Activated CD4-positive, alpha-beta T cell treated with anti-CD3 and anti-CD28 coated beads, Interleukin-2, amount 10 ng/mL, durations not matched to agents 7 days and 5 days (primary cell): ENCODE measurements around the gene PPP1R14C. TPM values are rescaled to one million over a fixed set of nuclear protein-coding genes. Genes with fewer than 3 reads are reported as not detected.

Source experiments
- CTCF ChIA-PET: fragments of 350-600 bp; sonication (Branson Sonifier 250); formaldehyde crosslinking; loops from one replicate; lab custom pipeline; 2021; ENCODE audit warnings: antibody characterized with exemption; lab: Charles Lee
- POLR2A ChIA-PET: fragments of 350-600 bp; sonication (Branson Sonifier 250); formaldehyde crosslinking; loops from one replicate; lab custom pipeline; 2021; ENCODE audit warnings: antibody characterized with exemption; lab: Charles Lee
- DNase-seq: peaks from one replicate; pipeline ENCODE4 v3.0.0-alpha.2; 2020
- H3K27ac Mint-ChIP-seq: one replicate; pipeline ENCODE4 v1.8.0; 2021; ENCODE audit warnings: mild to moderate bottlenecking, moderate library complexity, mixed read lengths
- H3K27me3 Mint-ChIP-seq: one replicate; pipeline ENCODE4 v1.8.0; 2021; ENCODE audit warnings: mixed read lengths
- H3K36me3 Mint-ChIP-seq: one replicate; pipeline ENCODE4 v1.8.0; 2021; ENCODE audit warnings: low read depth, mixed read lengths
- H3K4me1 Mint-ChIP-seq: one replicate; pipeline ENCODE4 v1.8.0; 2021; ENCODE audit warnings: mixed read lengths
- H3K4me3 Mint-ChIP-seq: one replicate; pipeline ENCODE4 v1.8.0; 2021; ENCODE audit warnings: mild to moderate bottlenecking, moderate library complexity, mixed read lengths
- H3K9me3 Mint-ChIP-seq: one replicate; pipeline ENCODE4 v1.8.0; 2021; ENCODE audit warnings: mixed read lengths
- total RNA-seq, 2 experiments: library from RNA; stranded (reverse); gene quantifications; one replicate each; pipeline ENCODE4 v1.2.3, GENCODE V29; 2021

PPP1R14C gene
- total RNA-seq, 2 experiments from 2014 or later = not detected

DNA sequence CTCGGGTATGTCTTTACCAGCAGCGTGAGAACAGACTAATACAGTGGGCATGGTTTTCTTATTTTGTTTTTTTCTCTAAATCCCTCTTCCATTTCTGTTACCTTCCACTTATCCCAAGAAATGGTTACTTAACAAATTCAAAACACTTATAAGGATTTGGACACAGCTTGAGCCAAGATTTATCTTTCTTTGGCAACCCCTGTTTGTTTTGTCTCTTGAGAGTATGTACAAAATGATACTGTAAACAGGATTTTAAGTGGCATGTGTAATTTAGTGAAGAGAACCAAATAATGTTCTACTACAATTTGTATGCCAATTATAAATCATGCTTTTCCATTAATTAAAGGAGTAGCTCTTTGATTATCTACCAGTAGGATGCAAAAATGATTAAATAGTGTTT lies 51.4 kb downstream of the PPP1R14C start:
- Mint-ChIP-seq H3K4me3 (no peak overlapping the region), H3K27me3 (peaks cover 17% of the 10 kb centered on the region), H3K9me3 (no peaks in the 10 kb centered on the region), H3K27ac (no peak overlapping the region), H3K4me1 (no peaks in the 10 kb centered on the region), H3K36me3 (no peaks in the 10 kb centered on the region)
- CTCF ChIA-PET = no interaction called here
- DNase-seq = no peak
- POLR2A ChIA-PET = no interaction called here

- H3K36me3 Mint-ChIP-seq = no peaks in the 10 kb centered on the region
- CTCF ChIA-PET = interaction anchor here (1.8 kb wide), 1 partner anchor 20 kb away, joined by 5 read pairs; no protein-coding TSS in a partner anchor
- POLR2A ChIA-PET = no interaction called here
- no peak for DNase-seq
- no peaks in the 10 kb centered on the region for H3K9me3 Mint-ChIP-seq
- no peaks in the 10 kb centered on the region for H3K4me1 Mint-ChIP-seq
- no peak overlapping the region for H3K4me3 Mint-ChIP-seq
- H3K27ac Mint-ChIP-seq = no peak overlapping the region
- H3K27me3 Mint-ChIP-seq = peaks cover 12% of the 10 kb centered on the region
Observed at GRCh38 chr6:150195996-150196417, 53.2 kb downstream of the PPP1R14C start.

GRCh38 chr6:150196942-150197745 lies 54.3 kb downstream of the PPP1R14C start:
- POLR2A ChIA-PET = no interaction called here
- Mint-ChIP-seq H3K9me3 (no peaks in the 10 kb centered on the region), H3K27ac (no peak overlapping the region), H3K27me3 (peaks cover 12% of the 10 kb centered on the region), H3K36me3 (no peaks in the 10 kb centered on the region), H3K4me3 (no peak overlapping the region), H3K4me1 (no peaks in the 10 kb centered on the region)
- DNase-seq = no peak
- CTCF ChIA-PET = interaction anchor here (1.8 kb wide), 1 partner anchor 19 kb away, joined by 5 read pairs; no protein-coding TSS in a partner anchor

GRCh38 chr6:150198532-150198931 lies 55.7 kb downstream of the PPP1R14C start:
- H3K27me3 Mint-ChIP-seq = peaks cover 16% of the 10 kb centered on the region
- H3K4me3 Mint-ChIP-seq = no peak overlapping the region
- no peaks in the 10 kb centered on the region for H3K9me3 Mint-ChIP-seq
- CTCF ChIA-PET = interaction anchor here (0.8 kb wide), 1 partner anchor 17 kb away, joined by 3 read pairs; no protein-coding TSS in a partner anchor
- no peak overlapping the region for H3K27ac Mint-ChIP-seq
- no peak for DNase-seq
- H3K4me1 Mint-ChIP-seq = no peaks in the 10 kb centered on the region
- POLR2A ChIA-PET = no interaction called here
- no peaks in the 10 kb centered on the region for H3K36me3 Mint-ChIP-seq

GRCh38 chr6:150199241-150199640 lies 56.4 kb downstream of the PPP1R14C start:
- H3K36me3 Mint-ChIP-seq = no peaks in the 10 kb centered on the region
- peaks cover 11% of the 10 kb centered on the region for H3K27me3 Mint-ChIP-seq
- no peaks in the 10 kb centered on the region for H3K9me3 Mint-ChIP-seq
- no peaks in the 10 kb centered on the region for H3K4me1 Mint-ChIP-seq
- H3K4me3 Mint-ChIP-seq = no peak overlapping the region
- CTCF ChIA-PET = no interaction called here
- no peak for DNase-seq
- H3K27ac Mint-ChIP-seq = no peak overlapping the region
- POLR2A ChIA-PET = no interaction called here

DNA sequence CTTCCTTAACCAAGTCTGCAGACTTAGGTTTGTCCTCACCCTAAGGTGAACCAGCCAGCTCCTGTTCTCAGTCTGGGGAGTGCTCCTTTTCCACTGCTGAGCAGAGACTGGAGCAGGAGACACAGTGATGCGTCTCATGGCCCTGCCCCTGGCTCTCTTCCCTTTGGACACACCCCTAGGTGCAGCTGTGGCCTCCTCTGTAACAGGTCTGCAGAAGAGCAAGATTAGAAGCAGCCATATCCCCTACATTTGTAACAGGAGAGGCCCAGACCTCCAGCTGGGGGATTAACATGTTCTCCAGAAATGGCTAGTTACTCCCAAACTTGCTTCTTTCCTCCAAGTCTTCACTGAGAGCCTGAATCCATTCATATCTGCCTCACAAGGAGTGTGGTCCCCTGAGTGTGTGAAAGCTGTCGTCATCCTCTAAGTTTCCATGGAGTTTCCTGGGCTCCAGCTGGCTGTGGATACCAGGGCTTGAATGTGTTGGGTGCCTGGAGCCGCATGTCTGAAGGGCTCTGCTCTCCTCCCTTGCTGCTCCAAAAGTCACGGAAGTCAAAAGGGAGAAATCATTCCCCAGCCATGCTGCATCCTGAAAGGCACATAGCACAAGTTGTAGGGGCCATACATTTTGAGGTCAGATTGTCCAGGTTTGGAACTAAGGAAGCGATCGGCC lies 57.7 kb downstream of the PPP1R14C start:
- no peaks in the 10 kb centered on the region for H3K4me1 Mint-ChIP-seq
- POLR2A ChIA-PET = no interaction called here
- DNase-seq = no peak
- no peak overlapping the region for H3K27ac Mint-ChIP-seq
- H3K4me3 Mint-ChIP-seq = no peak overlapping the region
- CTCF ChIA-PET = no interaction called here
- no peaks in the 10 kb centered on the region for H3K9me3 Mint-ChIP-seq
- H3K36me3 Mint-ChIP-seq = no peaks in the 10 kb centered on the region
- H3K27me3 Mint-ChIP-seq = peaks cover 8% of the 10 kb centered on the region

GRCh38 chr6:150201285-150201684 lies 58.4 kb downstream of the PPP1R14C start:
- no peaks in the 10 kb centered on the region for H3K4me1 Mint-ChIP-seq
- H3K27me3 Mint-ChIP-seq = peaks cover 4% of the 10 kb centered on the region
- H3K4me3 Mint-ChIP-seq = no peak overlapping the region
- DNase-seq = no peak
- no peaks in the 10 kb centered on the region for H3K36me3 Mint-ChIP-seq
- no peak overlapping the region for H3K27ac Mint-ChIP-seq
- ChIA-PET CTCF (no interaction called here), POLR2A (no interaction called here)
- H3K9me3 Mint-ChIP-seq = no peaks in the 10 kb centered on the region

DNA sequence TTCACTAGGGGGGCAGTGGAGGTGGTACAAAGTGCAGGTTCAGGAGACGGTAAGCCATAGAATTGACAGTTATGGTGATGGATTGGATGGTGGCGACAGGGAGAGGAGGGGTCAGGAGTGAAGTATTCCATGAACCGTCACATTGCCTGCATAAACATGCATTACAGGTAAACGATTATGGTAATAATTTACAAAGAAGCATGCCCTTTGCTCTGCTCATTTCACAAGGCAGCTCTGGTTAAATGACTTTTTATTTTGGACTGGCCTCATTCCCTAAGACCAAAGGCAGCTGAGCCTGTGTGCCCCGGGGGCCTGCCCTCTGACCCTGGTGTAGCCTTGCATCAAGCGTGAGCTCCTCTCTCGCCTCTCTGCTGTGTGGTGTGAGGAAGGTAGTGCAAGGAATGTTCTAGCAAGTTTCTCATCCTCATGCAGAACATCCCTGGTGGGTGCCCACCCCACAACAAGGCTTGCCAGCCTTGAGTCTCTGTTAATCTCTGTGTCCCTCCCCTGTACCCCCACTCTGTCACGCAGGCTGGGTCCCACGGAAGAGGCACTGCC lies 59.0 kb downstream of the PPP1R14C start:
- CTCF ChIA-PET = no interaction called here
- no peak overlapping the region for H3K27ac Mint-ChIP-seq
- H3K9me3 Mint-ChIP-seq = no peaks in the 10 kb centered on the region
- no peaks in the 10 kb centered on the region for H3K4me1 Mint-ChIP-seq
- no peaks in the 10 kb centered on the region for H3K36me3 Mint-ChIP-seq
- peaks cover 4% of the 10 kb centered on the region for H3K27me3 Mint-ChIP-seq
- no peak overlapping the region for H3K4me3 Mint-ChIP-seq
- no peak for DNase-seq
- POLR2A ChIA-PET = no interaction called here

DNA sequence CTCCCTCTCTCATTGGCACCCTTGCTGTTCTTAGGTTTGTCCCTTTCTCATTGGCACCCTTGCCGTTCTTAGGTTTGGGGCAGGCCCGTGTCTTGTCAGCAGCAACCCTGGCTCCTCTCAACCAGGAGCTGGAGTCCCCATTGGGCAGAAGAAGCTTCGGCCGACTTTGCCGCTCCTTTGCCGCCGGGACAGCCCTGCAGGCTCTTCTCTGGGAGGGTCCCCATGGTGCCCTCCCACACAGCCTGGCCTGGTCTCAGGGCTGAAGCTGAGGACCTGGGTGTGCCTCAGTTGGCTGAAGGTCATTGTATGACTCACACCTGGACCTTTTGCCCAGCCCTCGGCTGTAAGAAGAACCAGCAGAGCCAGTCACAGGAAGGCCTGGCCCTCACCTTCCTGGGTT lies 59.6 kb downstream of the PPP1R14C start:
- Mint-ChIP-seq H3K9me3 (no peaks in the 10 kb centered on the region), H3K4me1 (no peaks in the 10 kb centered on the region), H3K36me3 (no peaks in the 10 kb centered on the region), H3K27me3 (peaks cover 4% of the 10 kb centered on the region), H3K4me3 (no peak overlapping the region), H3K27ac (no peak overlapping the region)
- POLR2A ChIA-PET = no interaction called here
- DNase-seq = no peak
- CTCF ChIA-PET = no interaction called here

- Mint-ChIP-seq H3K4me1 (no peaks in the 10 kb centered on the region), H3K27me3 (peaks cover 4% of the 10 kb centered on the region), H3K4me3 (no peak overlapping the region), H3K27ac (no peak overlapping the region), H3K9me3 (no peaks in the 10 kb centered on the region), H3K36me3 (no peaks in the 10 kb centered on the region)
- ChIA-PET CTCF (no interaction called here), POLR2A (no interaction called here)
- DNase-seq = no peak
Observed at GRCh38 chr6:150202934-150203333, 60.1 kb downstream of the PPP1R14C start.

DNA sequence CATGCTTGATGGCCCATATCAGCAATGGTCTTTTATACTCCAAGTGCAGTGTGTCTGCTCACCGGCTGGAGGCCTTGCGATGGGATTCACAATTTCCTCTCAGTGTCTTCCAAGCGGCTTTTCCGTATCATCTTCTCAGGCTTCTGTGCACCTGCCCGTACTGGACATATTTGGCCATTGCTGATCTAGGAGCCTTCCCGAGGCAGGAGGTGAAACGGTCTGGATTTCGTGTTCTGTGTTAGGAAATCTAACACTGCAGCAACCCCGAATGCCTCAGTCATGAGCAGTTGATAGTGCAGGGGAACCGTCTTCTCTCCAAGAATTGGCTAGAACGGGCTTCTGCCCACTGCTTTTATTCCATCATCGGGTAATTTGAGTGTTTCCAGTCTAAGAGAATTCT lies 60.5 kb downstream of the PPP1R14C start:
- Mint-ChIP-seq H3K27ac (no peak overlapping the region), H3K9me3 (no peaks in the 10 kb centered on the region), H3K36me3 (no peaks in the 10 kb centered on the region), H3K4me1 (no peaks in the 10 kb centered on the region), H3K27me3 (peaks cover 4% of the 10 kb centered on the region), H3K4me3 (no peak overlapping the region)
- ChIA-PET CTCF (no interaction called here), POLR2A (no interaction called here)
- DNase-seq = no peak

- CTCF ChIA-PET = no interaction called here
- H3K36me3 Mint-ChIP-seq = no peaks in the 10 kb centered on the region
Observed at GRCh38 chr6:150203871-150204545, 61.2 kb downstream of the PPP1R14C start.

More at GRCh38 chr6:150203871-150204545, 61.2 kb downstream of the PPP1R14C start:
- H3K9me3 Mint-ChIP-seq = no peaks in the 10 kb centered on the region
- DNase-seq = no peak
- H3K27me3 Mint-ChIP-seq = peaks cover 4% of the 10 kb centered on the region
- H3K4me3 Mint-ChIP-seq = no peak overlapping the region
- no peak overlapping the region for H3K27ac Mint-ChIP-seq
- POLR2A ChIA-PET = no interaction called here
- no peaks in the 10 kb centered on the region for H3K4me1 Mint-ChIP-seq
